Measurements from ENCODE around the gene PEX3.
"Not testable (repeated sequence)": the region's sequence is repeated elsewhere in the genome, so short reads cannot be mapped to it uniquely, and the experiment has no call there.

Gene PEX3

GRCh38 chr6:143457563-143458359 is 7.2 kb downstream of the PEX3 start:
- POLR2A ChIA-PET, result no interaction called here
- CTCF ChIA-PET, result interaction anchor here (0.9 to 1.4 kb wide), 5 partner anchors 19 to 556 kb away, joined by 3 to 4 read pairs (median 3); no protein-coding TSS in a partner anchor
- TF ChIP-seq CTCF (IDR thresholded peaks at IDR 0.05; ENCODE audit: control extremely low read depth, extremely low read depth, low read depth, missing control alignments), result no peak
- no peak for DNase-seq (ENCODE audit: extremely low spot score)

- DNase-seq (ENCODE audit: extremely low spot score), result no peak
- ChIA-PET POLR2A (no interaction called here), CTCF (no interaction called here)
- no peak for TF ChIP-seq CTCF (IDR thresholded peaks at IDR 0.05; ENCODE audit: control extremely low read depth, extremely low read depth, low read depth, missing control alignments)
These were observed 14.9 kb downstream of the PEX3 start for GRCh38 chr6:143465546-143465945.

- DNase-seq (ENCODE audit: extremely low spot score), result no peak
- CTCF ChIA-PET, result interaction anchor here (1.7 kb wide), 1 partner anchor 45 kb away, joined by 4 read pairs; no protein-coding TSS in a partner anchor
These were observed 17.4 kb downstream of the PEX3 start for GRCh38 chr6:143468026-143468425.

GRCh38 chr6:143468823-143469222 is 18.2 kb downstream of the PEX3 start:
- CTCF ChIA-PET; DNase-seq (ENCODE audit: extremely low spot score); POLR2A ChIA-PET: not testable (repeated sequence)

More at GRCh38 chr6:143468026-143468425, 17.4 kb downstream of the PEX3 start:
- no peak for TF ChIP-seq CTCF (IDR thresholded peaks at IDR 0.05; ENCODE audit: control extremely low read depth, extremely low read depth, low read depth, missing control alignments)
- POLR2A ChIA-PET, result no interaction called here

- DNase-seq (ENCODE audit: extremely low spot score), result no peak
- TF ChIP-seq CTCF (IDR thresholded peaks at IDR 0.05; ENCODE audit: control extremely low read depth, extremely low read depth, low read depth, missing control alignments), result no peak
- ChIA-PET CTCF (no interaction called here), POLR2A (no interaction called here)
These were observed 21.2 kb downstream of the PEX3 start for GRCh38 chr6:143471822-143472221.

- ChIA-PET POLR2A (no interaction called here), CTCF (interaction anchor here (0.9 to 1.3 kb wide), 2 partner anchors 19 to 36 kb away, joined by 3 to 4 read pairs; no protein-coding TSS in a partner anchor)
- no peak for TF ChIP-seq CTCF (IDR thresholded peaks at IDR 0.05; ENCODE audit: control extremely low read depth, extremely low read depth, low read depth, missing control alignments)
- DNase-seq (ENCODE audit: extremely low spot score), result no peak
These were observed 25.9 kb downstream of the PEX3 start for GRCh38 chr6:143476545-143476944.

- ChIA-PET POLR2A (no interaction called here), CTCF (interaction anchor here (0.9 to 1.6 kb wide), 4 partner anchors 9 to 127 kb away, joined by 3 to 5 read pairs (median 3); no protein-coding TSS in a partner anchor)
- TF ChIP-seq CTCF (IDR thresholded peaks at IDR 0.05; ENCODE audit: control extremely low read depth, extremely low read depth, low read depth, missing control alignments), result no peak
- DNase-seq (ENCODE audit: extremely low spot score), result peak; percentile 13
These were observed 28.0 kb downstream of the PEX3 start for GRCh38 chr6:143478479-143479062.
